ENCODE results near the gene NXPH4. TPM values are rescaled to one million over a fixed set of nuclear protein-coding genes. Genes with fewer than 3 reads are reported as not detected.

NXPH4 gene
- total RNA-seq, 2 donors from 2014 or later, result 0.73 TPM; not detected in 1

DNA sequence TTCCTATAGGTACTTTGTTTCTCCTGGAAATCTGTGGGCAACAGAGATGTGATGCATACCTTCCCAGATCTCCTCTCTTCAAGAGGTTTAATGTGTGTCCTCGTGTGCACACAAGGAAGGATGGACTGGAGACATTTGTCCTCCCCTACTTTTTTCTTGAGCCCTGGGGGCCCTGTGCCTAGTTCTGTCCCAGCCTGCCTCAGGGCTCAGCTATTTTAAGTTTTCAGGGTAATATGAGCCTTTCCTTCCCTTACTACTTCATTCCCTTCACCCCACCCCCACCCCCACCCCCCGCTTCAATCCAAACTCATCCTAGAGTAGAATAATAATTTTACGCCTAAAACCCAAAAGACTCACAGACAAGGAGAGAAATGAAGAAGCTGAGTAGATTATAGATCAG lies 33.9 kb downstream of the NXPH4 start:
- H3K27ac Mint-ChIP-seq, result no peak overlapping the region
- no peak for ATAC-seq
- peaks cover 0 to 8% of the 10 kb centered on the region in 2 donors for H3K4me1 Mint-ChIP-seq (ENCODE audit: low read depth in 2 of 2)
- no peaks in the 10 kb centered on the region for H3K27me3 Mint-ChIP-seq
- no peak overlapping the region for H3K4me3 Mint-ChIP-seq
- no peaks in the 10 kb centered on the region for H3K36me3 Mint-ChIP-seq
- no peak for DNase-seq (ENCODE audit: low spot score)
- H3K9me3 Mint-ChIP-seq, result no peaks in the 10 kb centered on the region

GRCh38 chr12:57250956-57251355 lies 34.4 kb downstream of the NXPH4 start, which contains the start of gene STAC3:
Gene STAC3, minus strand, starts transcription at chr12:57251187. Its CDS starts 1,551 bp downstream, at chr12:57249636.
- Mint-ChIP-seq H3K27ac (no peak within 1 kb of the TSS), H3K27me3 (no peaks in the 10 kb centered on the region), H3K36me3 (no peaks in the 10 kb centered on the region), H3K9me3 (no peaks in the 10 kb centered on the region), H3K4me3 (no peak within 1 kb of the TSS), H3K4me1 (ENCODE audit: low read depth in 2 of 2) (peaks cover 0 to 8% of the 10 kb centered on the region in 2 donors)
- DNase-seq (ENCODE audit: low spot score), result no peak
- ATAC-seq, result no peak

DNA sequence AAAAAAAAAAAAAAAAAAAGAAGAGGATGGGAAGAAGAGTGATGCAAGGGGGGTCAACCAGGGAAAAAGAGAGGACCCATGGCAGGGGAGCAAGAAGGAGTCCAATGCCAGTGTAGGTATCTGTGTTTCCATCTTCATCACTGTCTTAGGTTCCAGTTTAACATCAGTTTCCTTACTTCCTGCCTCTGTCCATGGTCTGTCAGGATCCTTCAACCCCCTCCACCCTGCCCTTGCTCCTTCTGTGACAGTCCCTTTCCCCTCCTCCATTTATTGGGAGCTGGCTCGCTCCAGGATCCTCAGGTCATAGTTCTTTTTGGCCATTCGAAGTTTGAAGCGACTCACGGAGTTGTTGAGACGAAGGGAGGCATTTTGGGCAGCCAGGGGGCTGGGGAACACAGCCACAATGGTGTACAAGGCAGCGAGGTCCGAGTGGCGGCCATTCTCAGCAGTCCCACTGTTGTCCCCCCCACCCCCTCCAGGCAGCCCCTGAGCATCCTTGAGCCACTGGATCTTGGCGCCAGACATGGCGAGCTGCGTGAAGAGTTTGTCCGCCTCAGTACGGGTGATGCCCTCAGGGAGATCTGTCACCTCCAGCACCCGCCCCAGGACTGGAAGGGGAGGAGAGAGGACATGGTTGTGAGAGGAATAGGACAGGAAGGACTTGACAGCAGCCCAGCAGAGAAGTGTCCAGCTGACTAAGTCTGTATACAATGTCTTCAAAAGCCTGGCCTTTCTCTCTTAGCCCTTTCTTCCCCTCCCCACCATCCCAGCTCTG lies 38.1 kb downstream of the NXPH4 start:
- Mint-ChIP-seq H3K36me3 (no peaks in the 10 kb centered on the region), H3K27me3 (no peaks in the 10 kb centered on the region), H3K27ac (no peak overlapping the region), H3K4me3 (no peak overlapping the region), H3K4me1 (ENCODE audit: low read depth in 2 of 2) (no peaks in the 10 kb centered on the region), H3K9me3 (no peaks in the 10 kb centered on the region)
- DNase-seq (ENCODE audit: low spot score) (no peak), ATAC-seq (peak in 1 of 2 donors; percentile 45)

GRCh38 chr12:57255916-57256315 lies 39.3 kb downstream of the NXPH4 start:
- DNase-seq (ENCODE audit: low spot score) (no peak), ATAC-seq (no peak)
- H3K27me3 Mint-ChIP-seq, result no peaks in the 10 kb centered on the region
- H3K27ac Mint-ChIP-seq, result no peak overlapping the region
- no peaks in the 10 kb centered on the region for H3K36me3 Mint-ChIP-seq
- no peak overlapping the region for H3K4me3 Mint-ChIP-seq
- no peaks in the 10 kb centered on the region for H3K4me1 Mint-ChIP-seq (ENCODE audit: low read depth in 2 of 2)
- H3K9me3 Mint-ChIP-seq, result no peaks in the 10 kb centered on the region

GRCh38 chr12:57258977-57259970 lies 42.7 kb downstream of the NXPH4 start:
- Mint-ChIP-seq H3K9me3 (no peaks in the 10 kb centered on the region), H3K4me1 (ENCODE audit: low read depth in 2 of 2) (peaks cover 0 to 4% of the 10 kb centered on the region in 2 donors), H3K27me3 (no peaks in the 10 kb centered on the region), H3K36me3 (no peaks in the 10 kb centered on the region), H3K27ac (no peak overlapping the region), H3K4me3 (no peak overlapping the region)
- ATAC-seq (no peak), DNase-seq (ENCODE audit: low spot score) (no peak)

GRCh38 chr12:57260366-57260765 lies 43.8 kb downstream of the NXPH4 start:
- no peaks in the 10 kb centered on the region for H3K27me3 Mint-ChIP-seq
- no peaks in the 10 kb centered on the region for H3K9me3 Mint-ChIP-seq
- H3K27ac Mint-ChIP-seq, result peak overlapping the region in 1 of 2 donors; percentile 45
- no peak for DNase-seq (ENCODE audit: low spot score)
- no peak for ATAC-seq
- H3K36me3 Mint-ChIP-seq, result no peaks in the 10 kb centered on the region
- H3K4me3 Mint-ChIP-seq, result no peak overlapping the region
- peaks cover 0 to 4% of the 10 kb centered on the region in 2 donors for H3K4me1 Mint-ChIP-seq (ENCODE audit: low read depth in 2 of 2)

- DNase-seq (ENCODE audit: low spot score), result no peak
- Mint-ChIP-seq H3K4me1 (ENCODE audit: low read depth in 2 of 2) (peaks cover 0 to 4% of the 10 kb centered on the region in 2 donors), H3K4me3 (no peak overlapping the region), H3K36me3 (no peaks in the 10 kb centered on the region), H3K27me3 (no peaks in the 10 kb centered on the region), H3K27ac (no peak overlapping the region), H3K9me3 (no peaks in the 10 kb centered on the region)
- ATAC-seq, result no peak
These were observed 44.9 kb downstream of the NXPH4 start for GRCh38 chr12:57261428-57261865.

DNA sequence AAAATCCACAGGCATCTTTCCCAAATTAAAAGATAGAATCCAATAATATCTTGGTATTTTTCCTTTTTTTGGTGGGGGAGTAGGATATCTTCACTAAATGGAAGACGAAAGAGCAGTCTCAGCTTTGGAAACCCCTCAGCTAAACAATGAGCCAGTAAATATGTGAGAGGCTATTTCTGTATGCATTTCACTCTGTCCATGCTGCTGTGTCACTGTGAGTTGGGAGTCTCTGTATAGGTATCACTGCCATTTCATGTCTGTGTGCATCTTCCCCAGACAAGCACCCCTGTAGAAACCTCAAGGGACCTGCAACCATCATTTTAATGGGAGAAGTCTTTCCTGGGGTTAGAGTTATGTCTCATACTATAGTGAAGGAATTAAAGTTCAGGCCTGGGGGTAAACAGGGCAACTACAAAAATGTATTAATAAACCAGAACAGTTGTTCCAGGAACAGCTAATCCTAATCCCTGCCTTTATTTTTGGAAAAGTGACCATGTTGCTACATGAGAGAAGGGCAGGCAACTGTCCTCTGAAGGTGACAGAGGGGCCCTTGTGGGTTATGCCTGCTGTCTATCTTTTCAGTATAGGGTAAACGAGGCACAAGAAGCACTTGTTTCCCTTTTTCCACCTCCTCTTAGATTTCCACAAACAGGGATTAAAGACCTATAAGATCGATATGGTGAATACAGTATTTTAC lies 45.7 kb downstream of the NXPH4 start:
- H3K27me3 Mint-ChIP-seq, result no peaks in the 10 kb centered on the region
- no peak overlapping the region for H3K4me3 Mint-ChIP-seq
- H3K27ac Mint-ChIP-seq, result no peak overlapping the region
- ATAC-seq, result no peak
- peaks cover 7% of the 10 kb centered on the region for H3K36me3 Mint-ChIP-seq
- peaks cover 0 to 4% of the 10 kb centered on the region in 2 donors for H3K4me1 Mint-ChIP-seq (ENCODE audit: low read depth in 2 of 2)
- no peaks in the 10 kb centered on the region for H3K9me3 Mint-ChIP-seq
- no peak for DNase-seq (ENCODE audit: low spot score)

GRCh38 chr12:57263096-57263495 lies 46.5 kb downstream of the NXPH4 start:
- Mint-ChIP-seq H3K9me3 (no peaks in the 10 kb centered on the region), H3K36me3 (peaks cover 7% of the 10 kb centered on the region), H3K4me3 (no peak overlapping the region), H3K27ac (no peak overlapping the region), H3K27me3 (no peaks in the 10 kb centered on the region), H3K4me1 (ENCODE audit: low read depth in 2 of 2) (peaks cover 0 to 4% of the 10 kb centered on the region in 2 donors)
- ATAC-seq (no peak), DNase-seq (ENCODE audit: low spot score) (no peak)

GRCh38 chr12:57266681-57267080 lies 50.1 kb downstream of the NXPH4 start:
- ATAC-seq (no peak), DNase-seq (ENCODE audit: low spot score) (no peak)
- H3K36me3 Mint-ChIP-seq, result peaks cover 22% of the 10 kb centered on the region
- H3K4me1 Mint-ChIP-seq (ENCODE audit: low read depth in 2 of 2), result peaks cover 0 to 4% of the 10 kb centered on the region in 2 donors
- H3K27ac Mint-ChIP-seq, result no peak overlapping the region
- no peak overlapping the region for H3K4me3 Mint-ChIP-seq
- no peaks in the 10 kb centered on the region for H3K9me3 Mint-ChIP-seq
- H3K27me3 Mint-ChIP-seq, result no peaks in the 10 kb centered on the region

GRCh38 chr12:57268264-57268663 lies 51.7 kb downstream of the NXPH4 start:
- H3K4me3 Mint-ChIP-seq, result no peak overlapping the region
- ATAC-seq (peak in 1 of 2 donors; percentile 51), DNase-seq (ENCODE audit: low spot score) (no peak)
- no peaks in the 10 kb centered on the region for H3K27me3 Mint-ChIP-seq
- no peak overlapping the region for H3K27ac Mint-ChIP-seq
- peaks cover 22% of the 10 kb centered on the region for H3K36me3 Mint-ChIP-seq
- no peaks in the 10 kb centered on the region for H3K9me3 Mint-ChIP-seq
- H3K4me1 Mint-ChIP-seq (ENCODE audit: low read depth in 2 of 2), result peaks cover 0 to 4% of the 10 kb centered on the region in 2 donors

- Mint-ChIP-seq H3K4me1 (ENCODE audit: low read depth in 2 of 2) (no peaks in the 10 kb centered on the region), H3K36me3 (peaks cover 22% of the 10 kb centered on the region), H3K27ac (peak overlapping the region in 1 of 2 donors; percentile 2), H3K9me3 (no peaks in the 10 kb centered on the region), H3K4me3 (no peak overlapping the region), H3K27me3 (no peaks in the 10 kb centered on the region)
- DNase-seq (ENCODE audit: low spot score) (no peak), ATAC-seq (no peak)
These were observed 54.4 kb downstream of the NXPH4 start for GRCh38 chr12:57270966-57271470.

Measured in natural killer cell treated with Interleukin-12 subunit alpha and Interleukin-12 subunit beta and Interleukin-15 and Interleukin-18, amount 100 ng/mL, for 72 hours (primary cell).